GM12892 (cell line): ENCODE data around the gene NCBP3.

Experiments used
- POLR2A ChIP-seq: IDR thresholded peaks from 2 replicates; pipeline ENCODE4 v1.6.1; 2011; ENCODE audit warnings: low read depth, low read length, control low read depth
- POLR2AphosphoS5 ChIP-seq: IDR thresholded peaks from 2 replicates; pipeline ENCODE4 v1.6.1; 2011; ENCODE audit warnings: low read depth, low read length, control low read depth
- TAF1 ChIP-seq: IDR thresholded peaks from 2 replicates; pipeline ENCODE4 v1.6.1; 2011; ENCODE audit warnings: low read depth, mild to moderate bottlenecking, control low read depth, low read length, borderline replicate concordance

- TF ChIP-seq POLR2A (no peak), TAF1 (no peak), POLR2AphosphoS5 (no peak)
These were observed 36.2 kb upstream of the NCBP3 start for GRCh38 chr17:3882276-3882675.
